HG03045 (cell line): ENCODE results near the gene CASP8AP2.
"Not testable (repeated sequence)": the region's sequence is repeated elsewhere in the genome, so short reads cannot be mapped to it uniquely, and the experiment has no call there.

Experiments
- ATAC-seq: cut with Tn5 transposase; IDR thresholded peaks from one replicate; pipeline ENCODE4 v1.9.1; 2021; ENCODE audit warnings: mild to moderate bottlenecking, moderate library complexity; ENCODE audit not compliant: unreplicated experiment

CASP8AP2 gene

DNA sequence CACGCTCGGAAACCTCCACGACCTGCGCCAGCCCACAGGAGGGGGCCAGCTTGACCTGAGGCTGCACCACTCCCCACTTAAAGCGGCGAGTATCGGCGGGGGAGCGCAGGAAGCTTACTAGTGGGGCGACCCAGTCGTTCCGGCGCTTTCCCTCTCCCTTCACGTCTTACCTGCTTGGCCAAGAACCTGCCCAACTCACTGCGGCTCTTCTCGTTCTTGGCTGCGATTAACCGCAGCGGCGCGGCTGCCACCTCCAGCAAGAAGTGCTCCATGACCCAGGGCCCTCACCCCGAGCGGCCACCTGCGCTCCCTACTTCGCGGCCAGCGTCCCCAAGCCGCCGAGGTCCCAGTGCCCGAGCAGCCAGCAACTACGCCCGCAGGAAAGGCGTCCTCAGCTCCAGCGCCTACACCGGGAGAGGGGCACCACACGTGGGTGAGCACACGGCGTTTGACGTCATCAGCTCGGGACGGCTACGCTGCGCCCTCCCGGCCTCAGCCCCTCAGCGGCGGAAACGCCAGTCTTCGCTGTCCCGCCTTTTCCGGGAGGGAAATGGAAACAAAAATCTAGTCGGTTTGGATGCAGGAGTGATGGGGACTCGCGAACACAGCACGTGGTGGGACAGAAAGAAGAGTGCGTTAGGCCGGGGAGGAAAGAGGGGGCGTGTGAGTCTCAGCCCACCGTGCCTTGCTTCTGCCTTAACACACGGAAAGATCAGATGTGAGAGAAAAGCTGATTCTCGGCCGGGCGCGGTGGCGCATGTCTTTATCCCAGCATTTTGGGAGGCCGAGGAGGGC is 10.1 kb upstream of the CASP8AP2 start, which contains the start of gene MDN1:
Gene MDN1, minus strand, starts transcription at position 459 of the 795 bp plus-strand sequence. Its CDS starts 187 bp downstream, at position 272.
- ATAC-seq: peak; percentile 97

GRCh38 chr6:89826029-89826528 is 3.6 kb upstream of the CASP8AP2 start:
- ATAC-seq: no peak

DNA sequence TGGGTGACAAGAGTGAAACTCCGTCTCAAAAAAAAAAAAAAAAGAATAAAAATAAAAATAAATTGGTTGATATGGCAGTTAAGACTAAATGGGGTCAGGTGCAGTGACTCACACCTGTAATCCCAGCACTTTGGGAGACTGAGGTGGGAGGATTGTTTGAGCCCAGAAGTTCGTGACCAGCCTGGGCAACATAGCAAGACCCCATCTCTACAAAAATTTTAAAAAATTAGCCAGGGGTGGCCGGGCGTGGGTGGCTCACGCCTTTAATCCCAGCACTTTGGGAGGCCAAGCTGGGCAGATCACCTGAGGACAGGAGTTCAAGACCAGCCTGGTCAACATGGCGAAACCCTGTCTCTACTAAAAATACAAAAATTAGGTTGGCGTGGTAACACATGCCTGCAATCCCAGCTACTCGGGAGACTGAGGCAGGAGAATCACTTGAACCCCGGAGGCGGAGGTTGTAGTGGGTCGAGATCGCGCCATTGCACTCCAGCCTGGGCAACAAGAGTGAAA is 1.1 kb upstream of the CASP8AP2 start:
- not testable (repeated sequence) for ATAC-seq

GRCh38 chr6:89828988-89829471 is 650 bp upstream of the CASP8AP2 start:
- ATAC-seq: peak; percentile 36

DNA sequence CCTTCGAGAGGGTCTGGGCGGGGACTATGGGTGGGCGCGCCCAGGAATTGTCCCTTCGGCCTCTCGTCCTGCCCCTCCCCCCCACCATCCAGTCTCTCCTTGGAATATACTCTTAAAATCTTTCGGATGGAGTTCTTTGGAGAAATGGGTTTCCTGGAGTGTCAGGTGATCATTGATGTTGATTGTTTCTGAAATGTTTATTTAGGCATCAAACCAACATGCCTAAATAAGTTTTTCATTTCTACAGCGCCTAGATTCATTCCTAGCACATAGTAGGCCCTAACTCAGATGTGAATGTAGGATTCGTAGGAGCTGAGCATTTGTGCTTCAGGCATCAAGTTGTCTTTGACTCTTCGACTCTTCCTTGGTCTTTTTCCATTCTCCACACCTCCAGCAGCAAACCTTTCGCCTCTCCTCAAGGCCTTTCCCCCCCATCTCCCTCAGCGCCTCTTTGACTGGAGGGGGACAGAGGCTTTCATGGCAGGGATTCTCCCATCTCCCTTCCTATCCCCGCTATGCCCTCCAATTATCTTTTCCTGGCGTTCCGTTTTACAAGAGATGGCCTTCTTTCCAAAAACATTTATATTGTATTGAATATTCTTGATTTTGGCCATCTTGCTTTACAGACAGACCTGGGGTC is 610 bp downstream of the CASP8AP2 start:
- no peak for ATAC-seq

DNA sequence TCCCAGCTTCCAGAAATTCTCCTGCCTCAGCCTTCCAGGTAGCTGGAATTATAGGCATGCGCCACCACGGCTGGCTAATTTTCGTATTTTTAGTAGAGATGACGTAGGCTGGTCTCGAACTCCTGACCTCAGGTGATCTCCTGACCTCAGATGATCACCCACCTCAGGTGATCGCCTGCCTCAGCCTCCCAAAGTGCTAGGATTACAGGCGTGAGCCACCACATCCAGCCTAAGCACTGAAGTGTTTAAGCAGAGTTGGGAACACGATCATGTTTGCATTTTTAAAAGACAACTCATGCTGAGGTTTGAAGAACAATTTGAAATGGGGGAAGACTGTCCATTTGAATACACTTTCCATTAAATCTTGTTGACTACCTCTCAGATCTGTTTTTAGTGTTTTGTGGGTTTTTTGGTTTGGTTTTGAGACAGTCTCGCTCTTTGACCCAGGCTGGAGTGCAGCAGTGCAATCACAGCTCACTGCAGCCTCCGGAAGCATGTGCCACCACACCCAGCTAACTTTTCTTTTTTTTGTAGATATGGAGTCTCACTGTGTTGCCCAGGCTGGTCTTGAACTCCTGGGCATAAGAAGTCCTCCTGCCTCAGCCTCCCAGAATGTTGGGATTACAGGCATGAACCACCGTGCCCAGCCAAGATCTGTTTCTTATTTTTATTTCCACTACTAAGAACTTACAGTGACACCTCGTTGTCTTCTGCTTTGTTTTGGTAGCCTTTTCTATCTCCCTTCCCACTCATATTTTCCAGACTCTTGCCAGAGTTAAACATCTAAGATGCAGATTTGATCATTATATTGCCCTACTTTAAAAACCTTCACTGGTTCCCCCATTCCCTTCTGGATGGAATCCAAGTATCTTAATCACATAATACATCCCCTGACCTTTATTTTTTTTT is 5.5 kb downstream of the CASP8AP2 start:
- ATAC-seq: peak; percentile 98

DNA sequence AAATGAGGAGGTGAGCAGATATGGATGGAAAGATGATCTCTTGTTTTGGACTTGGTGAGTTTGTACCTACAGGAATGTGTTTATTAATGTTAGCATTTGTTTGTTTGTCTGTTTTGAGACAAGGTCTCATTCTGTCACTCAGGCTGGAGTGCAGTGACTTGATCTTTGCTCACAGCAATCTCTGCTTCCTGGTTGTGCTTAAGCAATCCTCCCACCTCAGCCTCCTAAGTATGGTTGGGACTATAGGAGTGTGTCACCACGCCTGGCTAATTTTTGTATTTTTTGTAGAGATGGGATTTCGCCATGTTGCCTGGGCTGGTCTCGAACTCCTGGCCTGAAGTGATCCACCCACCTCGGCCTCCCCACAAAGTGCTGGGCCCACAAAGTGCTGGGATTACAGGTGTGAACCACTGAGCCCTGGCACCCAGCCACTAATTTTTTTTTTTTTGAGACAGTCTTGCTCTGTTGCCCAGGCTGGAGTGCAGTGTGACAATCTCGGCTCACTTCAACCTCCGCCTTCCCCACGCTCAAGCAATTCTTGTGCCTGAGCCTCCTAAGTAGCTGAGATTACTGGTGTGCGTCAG is 7.1 kb downstream of the CASP8AP2 start:
- ATAC-seq: no peak

- no peak for ATAC-seq
Measured at GRCh38 chr6:89840538-89840937, 10.9 kb downstream of the CASP8AP2 start.

DNA sequence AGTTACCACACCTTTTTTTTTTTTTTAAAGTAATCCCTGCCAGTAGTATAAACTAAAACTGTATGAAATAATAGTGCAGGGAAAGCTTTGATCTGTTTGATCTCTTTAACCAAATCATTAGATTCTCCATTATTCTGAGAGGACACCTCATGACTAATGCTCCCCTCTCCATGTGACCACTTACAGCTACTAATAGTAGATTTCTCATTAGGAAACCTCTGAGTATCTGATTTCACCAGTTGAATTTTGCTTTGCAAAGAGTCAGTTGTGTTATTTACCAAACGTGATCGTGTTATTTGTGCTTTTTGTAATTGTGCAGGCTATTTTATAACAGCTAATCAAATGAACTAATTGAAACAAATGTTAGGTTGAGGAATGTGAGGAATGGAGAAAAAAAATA is 12.5 kb downstream of the CASP8AP2 start:
- ATAC-seq: no peak

DNA sequence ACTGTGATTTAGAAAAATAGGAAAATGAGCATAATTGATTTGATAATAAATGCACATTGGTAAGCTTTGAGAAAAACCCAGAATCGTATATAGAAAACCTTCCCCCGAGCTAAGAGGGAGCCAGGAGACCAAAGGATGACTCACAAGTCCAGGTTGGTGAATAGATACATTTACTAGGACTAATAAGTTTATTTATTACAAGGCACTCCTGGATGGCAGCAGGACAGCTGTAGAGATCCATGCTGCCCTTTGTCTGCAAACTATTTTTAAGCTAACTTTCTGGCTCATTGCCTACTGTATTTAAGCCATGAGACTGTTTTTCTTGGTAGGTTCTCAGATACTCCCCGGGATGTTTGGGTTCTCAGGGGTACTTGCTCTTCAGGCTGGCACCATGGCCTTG is 13.4 kb downstream of the CASP8AP2 start:
- no peak for ATAC-seq

DNA sequence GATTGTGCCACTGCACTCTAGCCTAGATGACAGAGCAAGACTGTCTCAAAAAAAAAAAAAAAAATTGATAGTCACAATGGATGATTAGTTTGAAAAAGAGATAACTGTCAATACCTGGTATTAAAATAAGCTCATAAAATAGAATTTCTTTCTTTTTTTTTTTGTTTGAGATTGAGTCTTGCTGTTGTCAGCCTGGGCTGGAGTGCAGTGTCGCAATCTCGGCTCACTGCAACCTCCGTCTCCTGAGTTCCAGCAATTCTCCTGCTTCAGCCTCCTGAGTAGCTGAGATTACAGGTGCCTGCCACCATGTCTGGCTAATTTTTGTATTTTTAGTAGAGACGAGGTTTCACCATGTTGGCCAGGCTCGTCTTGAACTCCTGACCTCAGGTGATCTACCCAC is 17.8 kb downstream of the CASP8AP2 start:
- not testable (repeated sequence) for ATAC-seq

- ATAC-seq: no peak
Measured at GRCh38 chr6:89853068-89853467, 23.4 kb downstream of the CASP8AP2 start.

DNA sequence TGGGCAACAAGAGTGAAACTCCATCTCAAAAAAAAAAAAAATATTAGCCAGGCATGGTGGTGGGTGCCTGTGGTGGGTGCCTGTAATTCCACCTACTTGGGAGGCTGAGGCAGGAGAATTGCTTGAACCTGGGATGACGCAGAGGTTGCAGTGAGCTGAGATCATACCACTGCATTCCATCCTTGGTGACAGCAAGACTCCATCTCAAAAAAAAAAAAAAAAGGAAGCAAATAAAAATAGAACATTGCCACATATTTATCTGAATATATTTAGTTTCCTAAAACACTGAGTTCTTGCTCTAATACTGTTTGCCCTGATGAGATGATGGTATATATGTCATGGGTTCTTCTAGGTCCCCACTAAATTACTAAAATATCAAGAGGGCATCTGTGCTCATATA is 28.4 kb downstream of the CASP8AP2 start:
- no peak for ATAC-seq

- peak; percentile 62 for ATAC-seq
Measured at GRCh38 chr6:89859744-89860143, 30.1 kb downstream of the CASP8AP2 start.

DNA sequence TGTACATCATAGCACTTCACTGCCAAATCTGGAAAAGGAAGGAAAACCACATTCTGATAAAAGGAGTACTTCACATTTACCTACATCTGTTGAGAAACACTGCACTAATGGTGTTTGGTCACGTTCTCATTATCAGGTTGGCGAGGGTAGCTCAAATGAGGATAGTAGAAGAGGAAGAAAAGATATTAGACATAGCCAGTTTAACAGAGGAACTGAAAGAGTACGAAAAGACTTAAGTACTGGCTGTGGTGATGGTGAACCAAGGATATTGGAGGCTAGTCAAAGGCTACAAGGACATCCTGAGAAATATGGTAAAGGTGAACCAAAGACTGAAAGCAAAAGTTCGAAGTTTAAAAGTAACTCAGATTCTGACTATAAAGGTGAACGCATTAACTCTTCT is 32.6 kb downstream of the CASP8AP2 start:
- peak; percentile 58 for ATAC-seq

GRCh38 chr6:89862698-89863097 is 33.0 kb downstream of the CASP8AP2 start:
- no peak for ATAC-seq

DNA sequence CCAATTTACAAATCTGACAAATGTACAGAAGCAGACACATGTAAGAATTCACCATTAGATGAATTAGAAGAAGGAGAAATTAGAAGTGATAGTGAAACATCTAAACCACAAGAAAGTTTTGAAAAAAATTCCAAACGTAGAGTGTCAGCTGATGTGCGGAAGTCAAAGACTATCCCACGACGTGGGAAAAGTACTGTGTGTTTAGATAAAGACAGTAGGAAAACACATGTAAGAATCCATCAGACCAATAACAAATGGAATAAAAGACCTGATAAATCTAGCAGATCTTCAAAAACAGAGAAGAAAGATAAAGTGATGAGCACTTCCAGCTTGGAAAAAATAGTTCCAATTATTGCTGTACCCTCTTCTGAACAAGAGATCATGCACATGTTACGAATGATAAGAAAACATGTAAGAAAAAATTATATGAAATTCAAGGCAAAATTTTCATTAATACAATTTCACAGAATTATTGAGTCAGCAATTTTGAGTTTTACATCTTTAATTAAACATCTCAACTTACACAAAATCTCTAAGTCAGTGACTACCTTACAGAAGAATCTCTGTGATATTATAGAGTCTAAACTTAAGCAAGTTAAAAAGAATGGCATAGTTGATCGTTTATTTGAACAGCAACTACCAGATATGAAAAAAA is 36.5 kb downstream of the CASP8AP2 start:
- no peak for ATAC-seq

DNA sequence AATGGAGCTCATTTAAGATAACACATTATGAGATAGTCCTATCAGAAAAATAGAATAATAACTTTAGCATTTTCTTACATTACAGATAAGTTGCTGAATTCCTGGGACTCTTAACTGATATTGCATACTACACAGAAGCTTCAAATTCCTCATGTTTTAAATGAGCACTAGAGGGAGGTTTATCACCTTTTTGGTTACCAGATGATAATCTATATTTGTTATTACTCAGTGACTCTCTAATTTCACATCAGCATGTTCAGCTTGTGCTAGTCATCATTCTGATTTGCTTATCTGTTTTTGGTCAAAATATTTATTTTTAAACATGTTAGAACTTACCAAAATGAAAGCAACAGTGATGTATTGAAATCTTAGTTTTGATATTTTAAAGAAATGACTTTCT is 44.0 kb downstream of the CASP8AP2 start:
- no peak for ATAC-seq

- no peak for ATAC-seq
Measured at GRCh38 chr6:89874438-89874837, 44.8 kb downstream of the CASP8AP2 start.
